CD1c-positive myeloid dendritic cell (primary cell): ENCODE data around the gene DUOX2.
"Not testable (repeated sequence)": the region's sequence is repeated elsewhere in the genome, so short reads cannot be mapped to it uniquely, and the experiment has no call there.

Experiments
- DNase-seq: peaks from one replicate; pipeline ENCODE4 v3.0.0-alpha.2; 2016; ENCODE audit errors: extremely low spot score

Gene DUOX2

GRCh38 chr15:45075440-45076320 lies 38.3 kb downstream of the DUOX2 start:
- DNase-seq = not testable (repeated sequence)

- DNase-seq = not testable (repeated sequence)
Measured at GRCh38 chr15:45073602-45074001, 40.4 kb downstream of the DUOX2 start.

GRCh38 chr15:45069942-45070360 lies 44.0 kb downstream of the DUOX2 start:
- DNase-seq = not testable (repeated sequence)

GRCh38 chr15:45064386-45064785 lies 49.6 kb downstream of the DUOX2 start:
- DNase-seq = no peak

- not testable (repeated sequence) for DNase-seq
Measured at GRCh38 chr15:45062301-45062700, 51.7 kb downstream of the DUOX2 start.

GRCh38 chr15:45058690-45059675 lies 55.0 kb downstream of the DUOX2 start:
- DNase-seq = not testable (repeated sequence)

- DNase-seq = not testable (repeated sequence)
Measured at GRCh38 chr15:45052676-45053075, 61.3 kb downstream of the DUOX2 start.

- DNase-seq = no peak
Measured at GRCh38 chr15:45050587-45050986, 63.4 kb downstream of the DUOX2 start.

GRCh38 chr15:45048794-45049631 lies 65.0 kb downstream of the DUOX2 start:
- peak; percentile 92 for DNase-seq

GRCh38 chr15:45048449-45048793 lies 65.6 kb downstream of the DUOX2 start:
- DNase-seq = not testable (repeated sequence)

GRCh38 chr15:45044270-45044669 lies 69.7 kb downstream of the DUOX2 start:
- not testable (repeated sequence) for DNase-seq

- not testable (repeated sequence) for DNase-seq
Measured at GRCh38 chr15:45042859-45043258, 71.1 kb downstream of the DUOX2 start.
